BLaER1 (cell line): ENCODE data around the gene GRIK3.

Experiments
- H3K27ac ChIP-seq: shearing (Covaris generic); formaldehyde crosslinking; 2 replicates; pipeline ENCODE4 v1.8.1; 2022
- H3K27me3 ChIP-seq: shearing (Covaris generic); formaldehyde crosslinking; 2 replicates; pipeline ENCODE4 v1.8.1; 2022
- H3K36me3 ChIP-seq: shearing (Covaris generic); formaldehyde crosslinking; 2 replicates; pipeline ENCODE4 v1.8.1; 2022
- H3K4me1 ChIP-seq: shearing (Covaris generic); formaldehyde crosslinking; 2 replicates; pipeline ENCODE4 v1.8.1; 2022
- H3K4me2 ChIP-seq: shearing (Covaris generic); formaldehyde crosslinking; 2 replicates; pipeline ENCODE4 v1.8.1; 2022
- H3K4me3 ChIP-seq: shearing (Covaris generic); formaldehyde crosslinking; 2 replicates; pipeline ENCODE4 v1.8.1; 2022
- H3K9ac ChIP-seq: shearing (Covaris generic); formaldehyde crosslinking; 2 replicates; pipeline ENCODE4 v1.8.1; 2022
- H3K9me3 ChIP-seq: shearing (Covaris generic); formaldehyde crosslinking; 2 replicates; pipeline ENCODE4 v1.8.1; 2022
- H4K20me1 ChIP-seq: shearing (Covaris generic); formaldehyde crosslinking; 2 replicates; pipeline ENCODE4 v1.8.1; 2022
- Cebpa-rat ChIP-seq: shearing (Covaris generic); IDR thresholded peaks from 2 replicates; pipeline ENCODE4 v1.8.1; 2022

GRIK3 gene

DNA sequence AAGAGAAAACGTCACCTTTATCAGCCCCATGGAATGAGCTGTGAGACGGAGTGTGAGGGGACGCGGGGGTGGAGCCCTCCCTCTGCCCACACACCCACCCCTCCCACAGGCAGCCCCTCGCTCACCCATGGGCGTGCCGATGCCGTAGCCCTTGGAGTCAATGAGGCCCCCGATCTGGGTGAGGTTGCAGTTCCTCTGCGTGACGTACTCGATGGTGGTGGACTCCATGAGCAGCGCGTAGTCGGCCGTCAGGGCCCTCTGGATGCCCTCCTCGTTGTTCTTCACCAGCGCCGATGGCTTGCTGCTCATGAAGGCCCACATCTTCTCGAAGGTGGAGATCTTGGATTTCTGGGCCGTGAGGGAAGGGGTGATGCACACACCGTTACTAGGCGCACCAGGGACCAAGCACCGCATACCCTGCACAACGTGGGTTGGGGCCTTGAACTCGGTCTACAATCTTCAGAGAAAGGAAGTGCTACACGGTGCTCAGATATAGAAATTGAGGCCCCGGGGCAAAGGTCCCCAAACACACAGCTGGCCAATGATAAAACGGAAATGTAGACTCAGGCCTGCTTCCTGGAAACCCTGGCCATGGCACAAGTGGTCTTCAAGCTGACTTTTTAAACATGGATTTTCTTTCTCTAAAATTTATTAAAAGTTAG is 228.2 kb downstream of the GRIK3 start:
- no peak for TF ChIP-seq Cebpa-rat
- no peak overlapping the region for H3K9ac ChIP-seq
- no peaks in the 10 kb centered on the region for H3K36me3 ChIP-seq
- H4K20me1 ChIP-seq = no peaks in the 10 kb centered on the region
- no peak overlapping the region for H3K4me2 ChIP-seq
- H3K9me3 ChIP-seq = no peaks in the 10 kb centered on the region
- no peak overlapping the region for H3K4me3 ChIP-seq
- peaks cover 15% of the 10 kb centered on the region for H3K4me1 ChIP-seq
- H3K27me3 ChIP-seq = no peaks in the 10 kb centered on the region
- H3K27ac ChIP-seq = no peak overlapping the region

DNA sequence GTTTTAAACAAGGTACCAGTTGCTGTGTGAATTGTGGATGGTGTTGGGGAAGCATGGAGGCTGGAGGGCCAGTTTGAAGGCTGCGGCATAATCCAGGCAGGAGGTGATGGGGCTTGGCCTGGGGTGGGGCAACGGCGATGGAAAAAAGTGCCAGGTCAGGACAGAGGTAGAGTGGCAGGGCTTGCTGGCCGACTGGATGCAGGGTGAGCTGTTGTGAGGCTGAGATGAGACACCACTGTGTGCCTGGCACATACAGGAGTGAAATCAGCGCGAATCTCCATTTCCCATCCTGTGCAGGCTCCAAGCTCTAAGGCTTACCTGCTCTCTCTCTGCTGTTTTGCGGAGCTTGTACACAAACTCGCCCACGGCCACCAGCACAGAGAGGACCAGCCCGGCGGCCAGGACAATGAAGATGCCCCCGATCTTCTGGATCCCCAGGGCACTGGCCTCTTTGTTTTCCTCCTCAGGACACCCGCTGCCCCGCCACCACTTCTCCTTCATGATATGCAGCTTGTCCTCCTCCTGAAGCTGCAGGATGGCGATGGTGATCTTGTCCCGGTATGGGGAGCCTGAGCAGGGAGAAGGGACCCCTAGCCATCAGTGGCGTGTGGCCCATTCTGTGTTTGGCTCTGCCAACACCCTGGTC is 229.5 kb downstream of the GRIK3 start:
- H3K27me3 ChIP-seq = no peaks in the 10 kb centered on the region
- TF ChIP-seq Cebpa-rat = no peak
- no peak overlapping the region for H3K4me2 ChIP-seq
- H3K4me3 ChIP-seq = no peak overlapping the region
- H3K27ac ChIP-seq = no peak overlapping the region
- no peak overlapping the region for H3K9ac ChIP-seq
- peaks cover 15% of the 10 kb centered on the region for H3K4me1 ChIP-seq
- H4K20me1 ChIP-seq = no peaks in the 10 kb centered on the region
- no peaks in the 10 kb centered on the region for H3K36me3 ChIP-seq
- H3K9me3 ChIP-seq = no peaks in the 10 kb centered on the region

- Histone ChIP-seq H3K9ac (no peak overlapping the region), H3K4me2 (no peak overlapping the region), H3K27me3 (no peaks in the 10 kb centered on the region), H3K27ac (no peak overlapping the region), H3K9me3 (no peaks in the 10 kb centered on the region), H3K4me3 (no peak overlapping the region), H3K36me3 (no peaks in the 10 kb centered on the region), H3K4me1 (peaks cover 15% of the 10 kb centered on the region), H4K20me1 (no peaks in the 10 kb centered on the region)
- TF ChIP-seq Cebpa-rat = no peak
Measured at GRCh38 chr1:36803868-36804570, 230.3 kb downstream of the GRIK3 start.

- Histone ChIP-seq H3K9me3 (no peaks in the 10 kb centered on the region), H3K4me2 (no peak overlapping the region), H3K4me3 (no peak overlapping the region), H3K27ac (no peak overlapping the region), H3K9ac (no peak overlapping the region), H4K20me1 (no peaks in the 10 kb centered on the region), H3K36me3 (no peaks in the 10 kb centered on the region), H3K4me1 (peaks cover 3% of the 10 kb centered on the region), H3K27me3 (no peaks in the 10 kb centered on the region)
- no peak for TF ChIP-seq Cebpa-rat
Measured at GRCh38 chr1:36802018-36802417, 232.3 kb downstream of the GRIK3 start.

GRCh38 chr1:36797761-36798160 is 236.6 kb downstream of the GRIK3 start:
- TF ChIP-seq Cebpa-rat = no peak
- Histone ChIP-seq H3K4me2 (no peak overlapping the region), H3K4me3 (no peak overlapping the region), H3K27ac (no peak overlapping the region), H3K4me1 (no peaks in the 10 kb centered on the region), H3K27me3 (no peaks in the 10 kb centered on the region), H3K9me3 (no peaks in the 10 kb centered on the region), H3K9ac (no peak overlapping the region), H4K20me1 (no peaks in the 10 kb centered on the region), H3K36me3 (no peaks in the 10 kb centered on the region)

DNA sequence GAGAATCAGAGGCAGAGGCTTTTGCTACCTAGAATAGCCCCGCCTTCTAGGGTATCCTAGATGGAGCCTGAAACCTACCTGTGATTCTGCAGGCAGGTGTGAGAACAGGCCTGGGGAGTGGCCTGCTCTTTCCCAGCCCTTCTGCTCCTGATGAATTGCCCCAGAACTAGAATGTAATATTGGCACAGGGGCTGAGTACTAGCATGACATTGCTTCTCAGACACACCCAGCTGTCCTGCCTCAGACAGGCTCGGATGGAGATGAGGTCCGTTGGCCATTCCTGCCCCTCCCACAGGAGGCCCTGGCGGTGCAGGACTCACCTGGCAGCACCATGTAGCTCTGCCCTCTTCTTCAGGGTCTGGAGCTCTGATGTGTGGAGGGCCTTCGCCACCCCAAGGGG is 237.6 kb downstream of the GRIK3 start:
- Histone ChIP-seq H3K27ac (no peak overlapping the region), H3K9ac (no peak overlapping the region), H3K9me3 (no peaks in the 10 kb centered on the region), H4K20me1 (no peaks in the 10 kb centered on the region), H3K4me2 (no peak overlapping the region), H3K4me1 (no peaks in the 10 kb centered on the region), H3K27me3 (no peaks in the 10 kb centered on the region), H3K36me3 (no peaks in the 10 kb centered on the region), H3K4me3 (no peak overlapping the region)
- no peak for TF ChIP-seq Cebpa-rat

DNA sequence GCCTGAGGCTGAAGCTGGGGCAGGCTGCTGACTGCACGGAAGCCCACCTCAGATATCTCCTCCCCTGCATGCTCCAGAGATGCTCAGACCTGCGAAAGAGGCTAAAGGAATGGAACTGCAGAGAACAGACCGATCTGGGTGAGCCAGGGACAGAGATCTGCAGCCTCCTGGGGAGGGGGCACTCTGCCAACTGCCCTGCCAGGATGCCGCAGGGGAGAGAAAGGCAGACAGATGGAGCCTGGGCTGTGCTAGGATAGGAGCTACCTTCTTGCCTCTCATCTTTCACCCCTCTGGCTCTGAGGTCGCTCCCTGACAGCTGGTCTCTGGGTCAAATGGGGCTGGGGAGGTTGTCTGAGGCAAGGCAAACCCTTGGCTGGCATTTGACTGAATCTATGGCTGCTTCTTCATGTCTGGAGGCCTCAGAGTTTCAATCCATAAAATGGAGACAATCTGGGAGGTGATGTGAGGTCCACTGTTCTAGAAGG is 238.2 kb downstream of the GRIK3 start:
- Histone ChIP-seq H4K20me1 (no peaks in the 10 kb centered on the region), H3K27me3 (no peaks in the 10 kb centered on the region), H3K36me3 (no peaks in the 10 kb centered on the region), H3K4me1 (no peaks in the 10 kb centered on the region), H3K9me3 (no peaks in the 10 kb centered on the region), H3K4me3 (no peak overlapping the region), H3K27ac (no peak overlapping the region), H3K4me2 (no peak overlapping the region), H3K9ac (no peak overlapping the region)
- TF ChIP-seq Cebpa-rat = no peak

DNA sequence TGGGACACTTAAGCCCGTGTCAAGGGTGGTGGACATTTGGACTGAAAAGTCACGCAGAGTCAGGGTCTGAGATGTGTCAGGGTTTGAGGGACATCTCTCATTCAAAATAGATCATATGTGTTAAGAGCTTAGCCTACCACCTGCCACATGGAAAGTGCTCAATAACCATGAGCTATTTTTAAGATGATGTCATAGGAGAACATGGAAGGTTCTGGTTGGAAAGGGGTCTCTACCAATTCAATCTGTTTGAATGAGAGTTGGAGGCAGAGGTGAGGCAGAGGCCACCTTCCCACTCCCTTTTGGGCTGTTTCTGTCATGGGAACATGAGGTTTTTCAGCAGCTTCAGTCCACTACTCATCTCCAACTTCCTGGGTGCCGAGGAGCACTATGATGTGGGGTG is 239.9 kb downstream of the GRIK3 start:
- Histone ChIP-seq H3K4me1 (no peaks in the 10 kb centered on the region), H3K27me3 (no peaks in the 10 kb centered on the region), H3K9me3 (no peaks in the 10 kb centered on the region), H3K36me3 (no peaks in the 10 kb centered on the region), H4K20me1 (no peaks in the 10 kb centered on the region), H3K4me2 (no peak overlapping the region), H3K27ac (no peak overlapping the region), H3K4me3 (no peak overlapping the region), H3K9ac (no peak overlapping the region)
- no peak for TF ChIP-seq Cebpa-rat

- Histone ChIP-seq H3K27ac (no peak overlapping the region), H3K9me3 (no peaks in the 10 kb centered on the region), H3K4me3 (no peak overlapping the region), H3K4me1 (no peaks in the 10 kb centered on the region), H3K27me3 (no peaks in the 10 kb centered on the region), H3K36me3 (no peaks in the 10 kb centered on the region), H4K20me1 (no peaks in the 10 kb centered on the region), H3K9ac (no peak overlapping the region), H3K4me2 (no peak overlapping the region)
- no peak for TF ChIP-seq Cebpa-rat
Measured at GRCh38 chr1:36793452-36793851, 240.9 kb downstream of the GRIK3 start.

DNA sequence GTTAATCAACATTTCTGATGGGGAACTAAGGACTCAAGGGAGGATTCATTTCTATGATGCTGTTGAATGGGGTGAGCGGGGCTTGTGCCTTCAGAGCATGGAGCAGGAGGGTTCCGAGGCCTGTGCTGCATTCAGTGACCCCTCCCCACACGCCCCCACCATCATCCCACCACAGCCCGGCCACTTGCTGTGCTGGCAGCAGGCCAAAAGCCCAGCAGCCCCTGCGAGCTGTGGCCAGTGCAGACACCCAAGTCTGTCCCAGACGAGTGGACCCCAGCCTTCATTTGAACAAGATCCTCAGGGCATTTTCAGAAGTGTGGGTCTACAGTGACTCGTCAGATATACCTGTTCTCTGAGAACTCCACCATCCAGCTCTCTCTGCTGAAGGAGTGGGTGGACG is 242.0 kb downstream of the GRIK3 start:
- Histone ChIP-seq H3K4me3 (no peak overlapping the region), H3K36me3 (no peaks in the 10 kb centered on the region), H3K9me3 (no peaks in the 10 kb centered on the region), H3K4me2 (no peak overlapping the region), H4K20me1 (no peaks in the 10 kb centered on the region), H3K27ac (no peak overlapping the region), H3K27me3 (no peaks in the 10 kb centered on the region), H3K4me1 (peaks cover 5% of the 10 kb centered on the region), H3K9ac (no peak overlapping the region)
- no peak for TF ChIP-seq Cebpa-rat
